Dermis blood vessel endothelial cell (primary cell): ENCODE data around the gene DOK5. TPM values are rescaled to one million over a fixed set of nuclear protein-coding genes. Genes with fewer than 3 reads are reported as not detected.

Experiments used
- DNase-seq: peaks from one replicate; pipeline ENCODE4 v3.0.0; 2010
- total RNA-seq: library from RNA; depleted of rRNA; stranded (reverse); fragments of >200 nt; gene quantifications from 2 replicates; pipeline ENCODE4 v1.2.3, GENCODE V29; 2014

The DOK5 gene
- total RNA-seq, 1 donor from 2014 or later, result 0.34 TPM

GRCh38 chr20:54650052-54650719 lies 174.8 kb downstream of the DOK5 start:
- DNase-seq, result no peak

- DNase-seq, result no peak
Measured at GRCh38 chr20:54651252-54651651, 175.9 kb downstream of the DOK5 start.

DNA sequence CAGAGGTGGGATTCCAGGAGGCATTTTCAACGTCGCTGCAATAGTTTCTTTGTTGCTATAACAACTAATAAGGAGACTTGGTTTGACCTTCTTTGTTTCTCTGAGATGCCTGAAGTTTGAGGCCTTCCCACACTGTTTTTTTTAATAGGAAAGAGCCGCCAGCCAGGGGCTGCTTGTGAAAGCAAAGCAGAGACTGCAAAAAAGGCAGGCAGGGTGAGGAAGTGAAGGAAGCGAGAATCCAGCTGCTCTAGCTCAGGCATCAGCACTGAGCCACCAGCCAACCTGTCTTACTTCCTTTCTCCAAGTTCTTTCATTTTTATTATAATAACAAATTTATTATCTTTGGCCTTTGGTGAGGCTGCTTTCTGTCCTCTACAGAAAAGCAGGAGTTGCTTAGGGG lies 179.1 kb downstream of the DOK5 start:
- no peak for DNase-seq

DNA sequence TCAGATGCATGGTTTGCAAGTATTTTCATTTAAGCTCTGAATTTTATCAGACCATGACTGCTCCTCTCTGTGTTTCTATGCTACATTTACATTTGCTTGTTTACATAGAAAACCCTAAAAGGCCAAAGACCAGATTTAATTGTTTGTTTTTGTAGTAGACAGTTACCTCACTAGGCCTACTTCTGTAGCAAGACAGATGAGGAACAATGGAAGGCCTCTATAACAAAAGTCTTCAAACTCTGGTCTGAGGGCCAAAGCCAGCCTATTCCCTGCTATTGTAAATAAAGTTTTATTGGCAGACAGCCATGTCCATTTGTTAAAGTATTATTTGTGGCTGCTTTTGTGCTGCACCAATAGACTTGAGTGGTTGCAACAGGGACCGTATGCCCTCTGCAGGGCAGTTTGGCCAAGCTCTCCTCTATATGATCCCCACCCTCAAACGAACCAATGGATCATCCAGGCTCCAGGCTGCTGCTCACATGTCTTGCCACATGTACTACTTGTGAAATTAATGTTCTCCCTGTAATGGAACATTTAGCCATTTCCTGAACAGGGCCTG lies 182.0 kb downstream of the DOK5 start:
- DNase-seq, result no peak

DNA sequence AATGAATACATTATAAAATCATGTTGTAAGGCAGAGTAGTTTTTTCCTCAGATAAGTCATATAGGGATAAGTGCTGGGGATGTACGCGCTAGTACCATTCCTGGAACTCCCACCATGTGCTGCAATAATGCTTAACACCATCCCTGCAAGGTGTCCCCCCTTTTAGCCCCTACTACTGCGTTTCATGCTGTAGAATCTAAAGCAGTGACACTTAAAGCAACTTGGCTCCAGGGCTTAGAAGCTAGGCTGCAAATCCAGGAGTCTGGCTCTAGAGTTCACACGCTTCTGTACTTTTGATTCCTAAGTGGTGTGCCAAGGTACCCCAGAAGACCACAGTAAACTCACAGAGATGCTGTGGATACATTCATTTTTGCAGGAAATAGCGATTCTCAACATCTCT lies 183.1 kb downstream of the DOK5 start:
- DNase-seq, result no peak

GRCh38 chr20:54661265-54661664 lies 185.9 kb downstream of the DOK5 start:
- DNase-seq, result no peak

GRCh38 chr20:54661880-54662465 lies 186.6 kb downstream of the DOK5 start:
- DNase-seq, result no peak

GRCh38 chr20:54665812-54666211 lies 190.4 kb downstream of the DOK5 start:
- no peak for DNase-seq

DNA sequence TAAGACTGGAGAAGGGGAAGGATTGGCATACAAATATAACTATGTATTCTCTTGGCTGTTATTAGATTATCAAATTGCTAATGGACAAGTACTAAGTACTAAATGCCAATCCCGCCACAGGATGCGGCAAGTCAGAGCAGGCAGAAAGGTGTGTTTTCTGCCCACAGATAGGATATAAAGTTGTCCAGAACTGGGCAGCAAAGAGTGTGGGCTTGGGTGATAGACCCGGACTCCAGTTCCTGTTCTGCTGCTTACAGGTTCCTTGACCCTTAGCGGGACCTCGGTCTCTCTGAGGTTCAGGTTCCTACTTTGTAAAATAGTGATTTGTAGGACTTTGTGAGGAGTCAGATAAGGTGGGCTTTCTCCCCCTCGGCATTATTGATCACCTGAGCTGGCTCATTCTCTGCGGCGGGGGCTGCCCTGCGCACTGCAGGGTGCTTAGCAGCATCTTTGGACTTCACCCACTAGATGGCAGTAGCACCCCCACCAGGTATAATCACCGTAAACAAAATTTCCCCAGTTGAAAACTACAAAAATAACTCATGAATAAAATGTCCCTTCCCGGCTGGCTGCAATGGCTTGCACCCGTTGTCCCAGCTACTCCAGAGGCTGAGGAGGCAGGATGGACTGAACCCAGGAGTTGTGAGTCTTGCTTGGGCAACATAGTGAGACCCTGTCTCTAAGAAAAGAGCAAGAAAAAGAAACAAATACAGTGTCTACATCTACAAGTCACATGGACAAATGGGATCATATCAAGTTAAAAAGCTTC lies 193.1 kb downstream of the DOK5 start:
- DNase-seq, result peak; percentile 57

GRCh38 chr20:54669040-54669363 lies 193.6 kb downstream of the DOK5 start:
- no peak for DNase-seq

DNA sequence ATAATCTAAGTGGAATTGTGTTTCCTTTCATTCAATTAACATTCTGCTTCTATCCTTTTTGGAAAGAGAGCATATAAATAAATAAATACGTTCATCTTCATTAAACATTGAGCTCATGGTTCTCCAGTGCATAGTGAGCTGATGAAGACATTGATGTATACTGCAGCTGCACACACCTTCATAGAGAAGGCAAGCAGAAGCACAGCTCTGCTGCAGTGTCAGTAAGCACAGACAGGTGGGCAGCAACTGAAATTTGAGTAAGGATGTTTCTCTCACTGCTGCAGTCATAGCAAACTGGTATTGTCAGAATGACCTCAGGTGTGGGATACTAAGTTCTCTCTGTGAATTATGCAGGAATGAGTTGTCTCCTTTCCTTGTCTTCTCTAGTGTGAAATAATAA lies 202.9 kb downstream of the DOK5 start:
- DNase-seq, result no peak

DNA sequence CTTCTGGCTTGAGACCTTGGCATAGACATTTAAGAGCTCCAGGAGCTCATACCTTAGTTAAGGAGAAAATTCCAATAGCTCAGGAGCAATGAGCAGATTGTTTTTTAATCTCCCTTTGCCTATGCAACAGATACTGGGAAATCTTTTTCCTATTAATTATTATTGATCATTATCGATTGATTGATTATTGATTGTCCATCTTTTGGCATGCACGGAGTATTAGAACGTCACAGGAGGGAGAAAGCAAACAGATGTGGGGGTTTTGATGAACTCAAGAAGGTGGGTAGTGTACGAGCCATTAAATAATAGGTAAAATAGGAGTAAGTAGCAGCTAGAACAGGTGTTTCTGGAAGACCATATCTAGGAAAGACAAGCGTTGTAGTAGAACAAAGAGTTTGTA lies 205.0 kb downstream of the DOK5 start:
- DNase-seq, result no peak

GRCh38 chr20:54680872-54681619 lies 205.7 kb downstream of the DOK5 start:
- DNase-seq, result peak; percentile 59

DNA sequence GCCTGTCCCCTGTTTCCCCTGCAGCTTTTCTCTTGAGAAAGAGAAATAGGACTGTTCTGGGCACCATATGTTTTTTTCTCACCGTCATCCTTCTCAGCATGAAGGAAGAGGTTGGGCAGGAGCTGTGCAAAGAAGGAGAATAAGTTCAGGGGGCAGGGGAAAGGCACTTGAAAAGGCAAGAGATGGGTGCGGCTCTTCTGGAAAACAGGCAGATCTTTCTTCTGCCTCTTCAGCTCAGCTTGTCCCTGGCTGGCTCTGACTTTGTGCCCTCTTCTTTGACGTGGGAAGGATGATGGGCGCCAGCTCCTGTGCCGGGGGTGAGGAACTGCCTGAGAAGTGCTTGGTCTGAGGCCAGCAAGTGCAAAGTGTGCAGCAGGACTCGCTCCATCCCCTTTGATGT lies 206.5 kb downstream of the DOK5 start:
- no peak for DNase-seq

GRCh38 chr20:54688476-54688875 lies 213.1 kb downstream of the DOK5 start:
- DNase-seq, result no peak

GRCh38 chr20:54690323-54690722 lies 214.9 kb downstream of the DOK5 start:
- no peak for DNase-seq

DNA sequence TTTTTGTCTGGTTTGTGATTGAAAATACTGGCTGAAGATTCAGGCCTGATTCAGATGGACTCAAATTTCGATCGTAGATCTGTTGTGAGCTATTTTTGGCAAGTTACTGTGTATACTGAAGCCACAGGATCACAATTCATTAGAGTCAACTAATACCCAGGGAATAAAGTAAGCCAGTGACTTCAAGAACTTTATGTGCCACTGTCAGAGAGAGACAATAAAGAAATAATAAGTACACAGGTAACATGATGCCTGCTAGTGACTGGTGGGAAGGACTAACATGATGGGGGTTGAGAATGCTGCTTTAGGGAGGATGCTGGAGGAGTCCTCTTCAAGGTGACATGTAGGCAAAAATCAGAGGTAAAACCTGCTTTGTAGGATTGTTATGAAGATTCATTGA lies 215.9 kb downstream of the DOK5 start:
- no peak for DNase-seq

GRCh38 chr20:54692168-54692887 lies 216.9 kb downstream of the DOK5 start:
- no peak for DNase-seq

DNA sequence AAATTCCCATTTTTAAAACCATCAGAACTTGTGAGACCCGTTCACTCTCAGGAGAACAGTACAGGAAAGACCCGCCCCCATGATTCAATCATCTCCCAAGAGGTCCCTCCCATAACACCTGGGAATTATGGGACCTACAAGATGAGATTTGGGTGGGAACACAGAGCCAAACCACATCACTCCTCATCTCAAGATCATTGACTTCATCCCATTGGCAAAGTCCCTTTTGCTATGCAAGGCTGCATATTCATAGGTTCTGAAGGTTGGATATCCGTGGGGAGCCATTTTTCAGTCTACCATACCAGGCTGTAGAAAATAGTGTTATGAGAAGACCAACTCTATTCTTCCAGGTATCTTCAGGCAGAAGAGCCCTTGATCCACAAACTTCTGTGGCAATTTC lies 219.1 kb downstream of the DOK5 start:
- no peak for DNase-seq

DNA sequence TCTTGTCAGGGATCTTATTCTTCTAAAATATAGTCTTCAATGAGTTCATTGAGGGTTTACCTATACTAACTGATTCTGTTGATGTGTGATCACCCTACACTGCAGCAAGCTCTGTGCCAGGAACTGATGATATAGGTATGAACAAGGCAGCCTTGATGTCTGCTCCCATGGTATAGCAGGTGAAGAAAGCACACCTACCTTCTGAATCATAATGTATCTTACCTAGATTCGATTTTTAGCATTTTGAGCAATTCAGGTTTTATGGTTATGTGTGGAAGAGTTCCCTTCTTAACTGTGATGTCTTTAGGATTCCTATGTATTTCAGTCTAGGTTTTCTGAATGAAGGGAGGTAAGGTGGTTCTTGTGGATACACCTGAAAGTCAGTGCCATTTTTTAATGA lies 223.0 kb downstream of the DOK5 start:
- DNase-seq, result no peak
